A549 treated with CORT108297 at 1 μM for 4 hours (cell line): Measurements from ENCODE around the gene ASCC1. TPM values are rescaled to one million over a fixed set of nuclear protein-coding genes. Genes with fewer than 3 reads are reported as not detected.

Experiments used
- total RNA-seq: library from RNA; stranded (reverse); fragments of 200-300 nt; extraction: Qiagen RNA extraction; gene quantifications from 5 replicates; pipeline ENCODE4 v1.2.3, GENCODE V29; 2022

The ASCC1 gene, protein sequence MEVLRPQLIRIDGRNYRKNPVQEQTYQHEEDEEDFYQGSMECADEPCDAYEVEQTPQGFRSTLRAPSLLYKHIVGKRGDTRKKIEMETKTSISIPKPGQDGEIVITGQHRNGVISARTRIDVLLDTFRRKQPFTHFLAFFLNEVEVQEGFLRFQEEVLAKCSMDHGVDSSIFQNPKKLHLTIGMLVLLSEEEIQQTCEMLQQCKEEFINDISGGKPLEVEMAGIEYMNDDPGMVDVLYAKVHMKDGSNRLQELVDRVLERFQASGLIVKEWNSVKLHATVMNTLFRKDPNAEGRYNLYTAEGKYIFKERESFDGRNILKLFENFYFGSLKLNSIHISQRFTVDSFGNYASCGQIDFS
- 28.6 to 42.6 TPM (median 33.3 TPM) in 5 replicates for total RNA-seq

DNA sequence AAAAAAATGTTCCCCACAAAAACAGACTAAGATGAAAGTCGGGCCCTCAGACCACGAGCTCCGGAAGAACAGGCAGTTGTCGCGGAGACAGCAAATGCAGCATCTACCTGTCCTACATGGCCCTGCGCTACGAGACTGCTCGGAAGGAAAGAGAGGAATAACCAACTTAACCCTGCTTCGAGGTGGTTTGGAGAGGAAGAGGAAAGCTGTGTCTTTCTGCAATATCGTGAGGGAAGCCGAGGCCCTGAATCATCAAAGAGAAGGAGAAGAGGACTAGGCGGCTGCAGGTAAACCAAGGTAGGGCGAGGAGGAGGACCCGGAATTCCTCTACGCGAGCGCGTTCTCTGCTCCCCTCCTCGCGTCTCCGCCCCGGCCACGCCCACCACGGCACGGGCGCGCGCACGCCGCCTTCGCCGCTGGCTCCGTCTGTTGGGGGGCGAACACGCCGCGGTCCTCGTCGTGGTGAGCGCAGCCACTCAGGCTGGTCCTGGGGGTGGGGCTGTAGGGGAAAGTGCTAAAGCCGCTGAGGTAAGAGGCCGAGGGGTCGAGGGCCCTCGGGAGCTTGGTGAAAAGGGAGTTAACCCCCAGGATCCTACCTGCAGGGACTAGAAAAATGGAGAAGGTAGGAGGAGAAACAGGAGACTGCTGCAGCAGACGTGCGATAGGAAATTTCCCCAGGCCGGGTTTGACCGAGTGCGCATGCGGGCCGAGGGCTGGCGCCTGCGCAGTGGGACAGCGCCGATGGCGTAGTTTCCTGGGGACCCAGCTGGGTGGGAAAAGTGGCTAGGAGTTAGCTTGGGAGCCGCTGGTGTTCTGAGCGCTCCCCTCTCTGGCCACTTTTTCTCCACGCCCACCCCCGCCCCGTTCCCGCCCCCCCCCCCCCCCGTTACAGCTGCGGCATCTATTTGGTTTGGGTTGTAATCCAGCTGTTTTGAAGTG lies at the start of gene ASCC1, which contains the start of gene ANAPC16:
TSS of gene ASCC1 (minus strand) at position 666 of the 939 bp plus-strand sequence. CDS start 2,978 bp downstream, outside the sequence.
TSS of gene ANAPC16 (plus strand) at position 402 of the 939 bp plus-strand sequence. CDS start 7,903 bp downstream, outside the sequence.

DNA sequence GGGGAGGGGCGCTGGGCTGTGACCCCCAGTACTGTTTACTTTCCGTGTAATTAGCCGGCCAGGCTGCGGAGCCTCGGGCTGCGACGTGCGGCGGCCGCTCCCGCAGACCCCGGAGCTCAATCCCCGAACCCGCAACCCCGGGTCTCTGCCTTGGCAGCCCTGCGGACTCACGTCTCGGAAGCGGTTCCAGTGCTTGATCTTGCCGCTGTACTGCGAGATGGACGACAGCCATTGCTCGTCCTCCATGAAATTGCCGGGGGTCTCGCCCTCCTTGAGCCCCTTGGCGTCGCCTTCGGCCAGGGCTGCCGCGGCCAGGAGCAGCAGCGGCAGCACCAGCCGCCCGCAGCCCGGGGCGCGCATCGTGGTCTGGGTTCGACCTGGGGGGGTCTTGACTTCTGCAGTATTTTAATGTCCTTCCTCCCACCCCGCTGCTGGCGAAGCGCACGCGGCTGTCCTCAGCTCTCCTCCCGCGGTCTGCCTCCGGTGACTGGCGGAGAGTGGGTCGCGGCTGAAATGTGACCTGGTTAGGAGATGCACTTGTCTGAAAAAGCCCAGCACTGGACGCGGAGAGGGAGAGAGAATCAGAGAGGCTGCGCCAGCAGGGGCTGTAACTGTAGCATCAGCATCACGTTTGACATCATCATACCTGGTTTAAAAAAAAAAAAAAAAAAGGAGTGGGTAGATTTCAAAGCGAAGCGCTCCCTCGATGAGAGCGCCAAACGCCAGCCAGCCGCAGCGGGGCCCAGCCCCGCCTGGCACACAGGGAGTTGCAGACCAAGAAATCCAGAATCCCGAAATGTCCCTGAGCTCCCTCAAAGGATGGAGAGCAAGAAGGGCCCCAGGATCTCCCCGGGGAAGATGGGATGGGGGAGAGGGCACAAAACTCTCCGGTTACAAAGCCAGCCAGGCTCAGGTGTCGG lies 127.8 kb downstream of the ASCC1 start, which contains the start of gene SPOCK2:
TSS of gene SPOCK2 (minus strand) at position 583 of the 920 bp plus-strand sequence. CDS start at position 360, 223 bp downstream.

Other genes starting within 250 kb of the ASCC1 start
- 0.18 to 0.47 TPM (median 0.37 TPM) in 5 replicates for gene SPOCK2, start 127.7 kb downstream of the ASCC1 start, total RNA-seq
- 68.8 to 89.8 TPM (median 84.4 TPM) in 5 replicates for gene ANAPC16, start 264 bp downstream of the ASCC1 start, total RNA-seq
- gene DDIT4, start 57.6 kb upstream of the ASCC1 start, total RNA-seq, result 153 to 259 TPM (median 239 TPM) in 5 replicates
- 31.2 to 34.4 TPM (median 32.2 TPM) in 5 replicates for gene DNAJB12, start 138.6 kb upstream of the ASCC1 start, total RNA-seq